MM.1S (cell line): Measurements from ENCODE around the gene CABP2.

Experiments used
- DNase-seq: peaks from one replicate; pipeline ENCODE4 v3.0.0-alpha.2; 2015
- H2AFZ ChIP-seq: fragments of 300-600 bp; sonication (generic); 2 replicates; pipeline ENCODE4 v1.6.0; 2016; ENCODE audit warnings: antibody characterized with exemption, low read length
- H3F3A ChIP-seq: fragments of 300-600 bp; sonication (generic); 2 replicates; pipeline ENCODE4 v1.6.1; 2016; ENCODE audit warnings: mild to moderate bottlenecking, antibody characterized with exemption, low read length, moderate library complexity, mixed read lengths; ENCODE audit not compliant: insufficient read depth
- H3K27ac ChIP-seq: fragments of 300-600 bp; sonication (generic); 2 replicates; pipeline ENCODE4 v1.5.1; 2016; ENCODE audit warnings: mild to moderate bottlenecking, low read length
- H3K27me3 ChIP-seq: fragments of 300-600 bp; sonication (generic); replicated peaks from 2 replicates; pipeline ENCODE4 v1.6.0; 2016; ENCODE audit warnings: low read length; ENCODE audit not compliant: insufficient read depth
- H3K36me3 ChIP-seq: fragments of 300-600 bp; sonication (generic); replicated peaks from 2 replicates; pipeline ENCODE4 v1.6.1; 2016; ENCODE audit warnings: mild to moderate bottlenecking, low read length, mixed read lengths; ENCODE audit not compliant: insufficient read depth
- H3K4me1 ChIP-seq: fragments of 300-600 bp; sonication (generic); 2 replicates; pipeline ENCODE4 v1.6.1; 2016; ENCODE audit warnings: low read length, mixed read lengths
- H3K4me2 ChIP-seq: fragments of 300-600 bp; sonication (generic); 2 replicates; pipeline ENCODE4 v1.6.0; 2016; ENCODE audit warnings: low read depth, low read length
- H3K4me3 ChIP-seq: fragments of 300-600 bp; sonication (generic); 2 replicates; pipeline ENCODE4 v1.5.1; 2016; ENCODE audit warnings: low read length, mixed read lengths
- H3K79me2 ChIP-seq: fragments of 300-600 bp; sonication (generic); 2 replicates; pipeline ENCODE4 v1.6.1; 2016; ENCODE audit warnings: mixed run types, low read length, mixed read lengths
- H3K9ac ChIP-seq: fragments of 300-600 bp; sonication (generic); 2 replicates; pipeline ENCODE4 v1.6.1; 2016; ENCODE audit warnings: low read length, mixed read lengths
- H3K9me2 ChIP-seq: fragments of 300-600 bp; sonication (generic); replicated peaks from 2 replicates; pipeline ENCODE4 v1.6.1; 2016; ENCODE audit warnings: mild to moderate bottlenecking, low read length, mixed read lengths; ENCODE audit not compliant: insufficient read depth
- H3K9me3 ChIP-seq: fragments of 300-600 bp; sonication (generic); replicated peaks from 2 replicates; pipeline ENCODE4 v1.6.1; 2016; ENCODE audit warnings: mild to moderate bottlenecking, low read length, mixed read lengths; ENCODE audit not compliant: insufficient read depth
- H4K20me1 ChIP-seq: fragments of 300-600 bp; sonication (generic); 2 replicates; pipeline ENCODE4 v1.6.1; 2016; ENCODE audit warnings: mild to moderate bottlenecking, low read length, moderate library complexity, mixed read lengths; ENCODE audit not compliant: insufficient read depth
- EZH2 ChIP-seq: fragments of 300-600 bp; sonication (generic); optimal IDR thresholded peaks from 2 replicates; pipeline ENCODE3; 2017; ENCODE audit warnings: low read depth, mild to moderate bottlenecking, antibody characterized with exemption, low read length, mixed read lengths
- EZH2phosphoT487 ChIP-seq: fragments of 300-600 bp; sonication (generic); IDR thresholded peaks from 2 replicates; pipeline ENCODE4 v1.6.1; 2018; ENCODE audit warnings: antibody characterized with exemption, low read length
- TF ChIP-seq, protein P1 (sequence below): fragments of 300-600 bp; sonication (generic); IDR thresholded peaks from 2 replicates; pipeline ENCODE4 v1.5.1; 2016; ENCODE audit warnings: antibody characterized with exemption, low read length, mixed read lengths

Gene CABP2

DNA sequence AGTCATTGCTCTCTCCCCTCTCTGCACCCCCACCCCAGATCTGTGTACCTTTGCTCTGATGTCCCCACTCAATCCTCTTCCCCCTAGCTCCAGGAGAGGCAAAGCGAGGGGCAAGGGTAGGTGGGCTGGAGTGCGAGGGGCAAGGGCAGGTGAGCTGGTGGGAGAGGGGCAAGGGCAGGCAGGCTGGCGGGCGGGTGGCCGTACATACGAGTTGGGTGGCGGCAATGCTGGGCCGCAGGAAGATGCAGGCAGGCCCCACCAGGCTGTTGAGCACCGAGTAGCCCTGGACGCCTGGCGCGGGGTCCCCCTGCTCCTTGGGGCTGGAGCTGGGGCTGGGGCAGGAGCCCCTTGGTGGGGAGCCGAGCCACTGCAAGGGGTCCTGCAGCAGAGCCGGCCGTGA, 908 bp downstream of the CABP2 start:
- no peaks in the 10 kb centered on the region for H3K36me3 ChIP-seq
- no peak overlapping the region for H3K4me3 ChIP-seq
- no peaks in the 10 kb centered on the region for H4K20me1 ChIP-seq
- H3K79me2 ChIP-seq, result no peaks in the 10 kb centered on the region
- H3K4me1 ChIP-seq, result no peaks in the 10 kb centered on the region
- no peaks in the 10 kb centered on the region for H3K9me2 ChIP-seq
- no peak overlapping the region for H2AFZ ChIP-seq
- no peak overlapping the region for H3K27ac ChIP-seq
- no peaks in the 10 kb centered on the region for H3F3A ChIP-seq
- no peak for DNase-seq
- H3K27me3 ChIP-seq, result peaks cover 74% of the 10 kb centered on the region
- H3K4me2 ChIP-seq, result no peak overlapping the region
- no peak overlapping the region for H3K9ac ChIP-seq
- TF ChIP-seq, protein P1, sequence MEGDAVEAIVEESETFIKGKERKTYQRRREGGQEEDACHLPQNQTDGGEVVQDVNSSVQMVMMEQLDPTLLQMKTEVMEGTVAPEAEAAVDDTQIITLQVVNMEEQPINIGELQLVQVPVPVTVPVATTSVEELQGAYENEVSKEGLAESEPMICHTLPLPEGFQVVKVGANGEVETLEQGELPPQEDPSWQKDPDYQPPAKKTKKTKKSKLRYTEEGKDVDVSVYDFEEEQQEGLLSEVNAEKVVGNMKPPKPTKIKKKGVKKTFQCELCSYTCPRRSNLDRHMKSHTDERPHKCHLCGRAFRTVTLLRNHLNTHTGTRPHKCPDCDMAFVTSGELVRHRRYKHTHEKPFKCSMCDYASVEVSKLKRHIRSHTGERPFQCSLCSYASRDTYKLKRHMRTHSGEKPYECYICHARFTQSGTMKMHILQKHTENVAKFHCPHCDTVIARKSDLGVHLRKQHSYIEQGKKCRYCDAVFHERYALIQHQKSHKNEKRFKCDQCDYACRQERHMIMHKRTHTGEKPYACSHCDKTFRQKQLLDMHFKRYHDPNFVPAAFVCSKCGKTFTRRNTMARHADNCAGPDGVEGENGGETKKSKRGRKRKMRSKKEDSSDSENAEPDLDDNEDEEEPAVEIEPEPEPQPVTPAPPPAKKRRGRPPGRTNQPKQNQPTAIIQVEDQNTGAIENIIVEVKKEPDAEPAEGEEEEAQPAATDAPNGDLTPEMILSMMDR, result no peak
- no peak for TF ChIP-seq EZH2phosphoT487
- no peak for TF ChIP-seq EZH2
- H3K9me3 ChIP-seq, result no peaks in the 10 kb centered on the region

DNA sequence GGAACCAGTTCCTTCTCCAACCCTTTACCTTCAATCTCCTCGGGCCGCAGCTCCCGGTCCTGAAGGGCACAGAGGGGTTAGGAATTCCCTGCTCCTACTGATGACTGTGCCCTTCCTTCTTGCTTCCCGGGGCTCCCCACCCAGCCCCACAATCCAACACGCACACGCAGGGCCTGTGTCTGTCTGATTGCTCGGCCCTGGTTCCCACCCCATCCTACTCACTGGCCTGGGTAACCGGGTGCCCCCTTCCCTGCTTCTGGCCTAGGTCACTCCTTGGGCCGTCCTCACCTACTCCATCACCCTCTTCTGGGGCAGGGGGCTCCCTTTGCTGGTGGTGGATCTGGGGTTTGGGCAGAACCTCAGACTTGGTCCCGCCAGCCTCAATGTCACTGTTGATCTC, 1.3 kb downstream of the CABP2 start:
- TF ChIP-seq, protein P1, result no peak
- TF ChIP-seq EZH2, result no peak
- TF ChIP-seq EZH2phosphoT487, result no peak
- DNase-seq, result no peak
- no peaks in the 10 kb centered on the region for H3K4me1 ChIP-seq

DNA sequence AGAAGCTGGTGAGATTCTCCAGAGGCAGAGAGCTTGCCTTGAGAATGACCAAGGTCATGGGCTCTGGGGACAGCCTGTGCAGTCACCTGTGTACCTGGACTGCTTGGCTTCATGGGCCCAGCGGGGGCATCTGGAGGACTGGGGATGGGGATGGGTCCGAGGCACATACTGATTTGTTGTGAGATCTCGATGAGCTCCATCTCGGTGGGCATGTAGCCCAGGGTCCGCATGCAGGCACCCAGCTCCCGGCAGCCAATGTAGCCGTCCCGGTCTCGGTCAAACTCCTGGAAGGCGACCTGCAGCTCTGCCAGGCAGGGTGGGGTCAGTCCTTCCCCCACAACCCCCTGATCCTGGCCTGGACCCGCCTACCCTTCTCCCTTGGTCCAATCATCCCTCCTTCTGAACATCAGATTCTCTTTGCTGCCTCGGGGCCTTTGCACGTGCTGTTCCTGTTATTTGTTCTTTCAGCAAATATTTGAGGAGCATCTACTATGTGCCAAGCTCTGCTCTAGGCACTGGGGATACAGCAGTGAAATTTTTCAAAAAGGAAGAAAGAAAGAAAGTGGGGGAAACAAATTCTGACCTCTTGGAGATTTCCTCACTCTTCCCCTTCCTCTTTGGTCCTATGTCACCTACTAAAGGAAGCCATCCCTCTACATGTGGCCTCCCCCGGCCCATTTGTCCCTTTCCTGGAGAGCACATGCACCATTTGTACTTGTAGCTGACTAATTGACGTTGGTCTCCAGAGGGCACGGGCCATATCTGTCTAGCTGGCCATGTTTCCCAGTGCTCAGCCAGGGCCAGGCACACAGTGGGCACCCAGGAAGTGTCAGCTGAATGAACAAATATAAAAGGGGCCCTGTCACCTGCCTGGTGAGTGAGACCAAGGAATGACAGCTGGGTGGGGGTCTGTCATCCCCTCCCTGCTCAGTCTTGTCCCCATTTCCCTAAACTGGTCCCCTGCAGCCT, 2.1 kb downstream of the CABP2 start:
- H3K27ac ChIP-seq, result no peak overlapping the region
- no peak overlapping the region for H3K4me3 ChIP-seq
- no peak overlapping the region for H3K9ac ChIP-seq
- no peaks in the 10 kb centered on the region for H4K20me1 ChIP-seq
- H2AFZ ChIP-seq, result no peak overlapping the region
- H3K79me2 ChIP-seq, result no peaks in the 10 kb centered on the region
- no peak overlapping the region for H3K4me2 ChIP-seq
- H3K9me3 ChIP-seq, result no peaks in the 10 kb centered on the region
- H3K36me3 ChIP-seq, result no peaks in the 10 kb centered on the region
- peaks cover 73% of the 10 kb centered on the region for H3K27me3 ChIP-seq
- H3K9me2 ChIP-seq, result no peaks in the 10 kb centered on the region
- H3F3A ChIP-seq, result no peaks in the 10 kb centered on the region
- no peak for TF ChIP-seq EZH2
- TF ChIP-seq, protein P1, result no peak
- TF ChIP-seq EZH2phosphoT487, result no peak
- H3K4me1 ChIP-seq, result no peaks in the 10 kb centered on the region
- DNase-seq, result no peak

More for the DNA sequence above, 1.3 kb downstream of the CABP2 start:
- H4K20me1 ChIP-seq, result no peaks in the 10 kb centered on the region
- H3K4me3 ChIP-seq, result no peak overlapping the region
- H3K27me3 ChIP-seq, result peaks cover 73% of the 10 kb centered on the region
- no peaks in the 10 kb centered on the region for H3K36me3 ChIP-seq
- H3K9me2 ChIP-seq, result no peaks in the 10 kb centered on the region
- no peak overlapping the region for H3K27ac ChIP-seq
- no peak overlapping the region for H2AFZ ChIP-seq
- H3K79me2 ChIP-seq, result no peaks in the 10 kb centered on the region
- no peaks in the 10 kb centered on the region for H3K9me3 ChIP-seq
- H3K9ac ChIP-seq, result no peak overlapping the region
- no peak overlapping the region for H3K4me2 ChIP-seq
- no peaks in the 10 kb centered on the region for H3F3A ChIP-seq
